22Rv1 (cell line): ENCODE data around the gene NPPB.

Source experiments
- ZFX ChIP-seq: fragments of 450-650 bp; IDR thresholded peaks from 2 replicates; pipeline ENCODE4 v1.6.1; 2017; ENCODE audit warnings: antibody characterized with exemption, borderline replicate concordance
- TF ChIP-seq, protein P1 (sequence below): fragments of 450-650 bp; IDR thresholded peaks from 2 replicates; pipeline ENCODE4 v1.5.1; 2017; ENCODE audit warnings: mild to moderate bottlenecking

DNA sequence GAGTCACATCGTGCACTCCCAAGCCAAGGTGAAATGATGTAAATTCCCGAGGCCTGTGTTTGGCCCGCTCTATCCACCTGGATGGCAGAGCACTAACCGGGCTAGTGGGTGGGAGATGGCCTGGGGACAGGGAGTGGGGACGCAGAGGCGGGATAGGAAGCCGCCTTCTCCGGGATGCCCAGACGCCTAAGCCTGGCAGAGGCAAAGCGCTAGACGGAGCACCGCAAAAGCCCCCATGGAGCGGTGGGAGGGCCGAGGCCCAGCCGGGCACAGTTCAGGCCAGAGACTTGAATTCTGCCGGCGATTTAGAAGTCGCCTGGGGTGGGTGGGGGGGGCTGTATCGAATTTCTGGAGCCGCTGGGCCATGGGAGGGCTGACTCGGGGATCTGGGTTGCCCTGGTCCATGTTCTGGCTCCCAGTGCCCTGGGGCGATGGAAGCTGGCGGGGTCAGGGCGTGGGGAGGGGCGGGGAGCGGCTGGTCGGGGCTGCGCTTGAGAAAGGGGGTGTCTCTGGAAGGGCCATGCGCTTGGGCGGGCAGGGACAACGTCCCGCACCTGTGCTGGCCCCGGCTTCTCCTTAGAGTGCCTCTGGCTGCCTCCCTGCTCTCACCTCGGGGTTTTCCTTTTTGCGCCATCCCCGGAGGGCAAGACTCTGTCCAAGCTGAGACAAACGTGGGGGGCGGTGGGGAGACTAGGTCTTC, 39.5 kb upstream of the NPPB start:
- TF ChIP-seq, protein P1, sequence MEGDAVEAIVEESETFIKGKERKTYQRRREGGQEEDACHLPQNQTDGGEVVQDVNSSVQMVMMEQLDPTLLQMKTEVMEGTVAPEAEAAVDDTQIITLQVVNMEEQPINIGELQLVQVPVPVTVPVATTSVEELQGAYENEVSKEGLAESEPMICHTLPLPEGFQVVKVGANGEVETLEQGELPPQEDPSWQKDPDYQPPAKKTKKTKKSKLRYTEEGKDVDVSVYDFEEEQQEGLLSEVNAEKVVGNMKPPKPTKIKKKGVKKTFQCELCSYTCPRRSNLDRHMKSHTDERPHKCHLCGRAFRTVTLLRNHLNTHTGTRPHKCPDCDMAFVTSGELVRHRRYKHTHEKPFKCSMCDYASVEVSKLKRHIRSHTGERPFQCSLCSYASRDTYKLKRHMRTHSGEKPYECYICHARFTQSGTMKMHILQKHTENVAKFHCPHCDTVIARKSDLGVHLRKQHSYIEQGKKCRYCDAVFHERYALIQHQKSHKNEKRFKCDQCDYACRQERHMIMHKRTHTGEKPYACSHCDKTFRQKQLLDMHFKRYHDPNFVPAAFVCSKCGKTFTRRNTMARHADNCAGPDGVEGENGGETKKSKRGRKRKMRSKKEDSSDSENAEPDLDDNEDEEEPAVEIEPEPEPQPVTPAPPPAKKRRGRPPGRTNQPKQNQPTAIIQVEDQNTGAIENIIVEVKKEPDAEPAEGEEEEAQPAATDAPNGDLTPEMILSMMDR, result no peak
- no peak for TF ChIP-seq ZFX
